ENCODE measurements around the gene CALCB.
"Not testable (repeated sequence)": the region's sequence is repeated elsewhere in the genome, so short reads cannot be mapped to it uniquely, and the experiment has no call there.

CALCB gene

DNA sequence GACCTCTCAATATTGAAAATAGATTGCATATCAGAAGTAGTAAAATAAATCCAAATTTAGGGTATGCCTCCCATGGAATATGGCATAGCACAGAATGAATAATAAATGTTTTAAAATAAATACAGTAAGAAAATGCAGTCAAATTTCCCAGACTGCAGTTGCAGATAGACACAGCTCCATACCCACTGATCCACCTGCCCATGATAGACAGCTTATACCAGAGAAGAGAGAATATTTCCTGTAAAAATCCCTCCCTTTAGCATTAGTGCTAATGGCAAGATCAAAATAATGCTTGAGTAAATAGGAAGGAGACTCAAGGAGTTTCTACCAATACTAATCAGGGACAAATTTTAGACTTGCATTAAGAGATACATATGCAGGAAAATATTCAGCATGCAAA lies 45.0 kb upstream of the CALCB start:
- Histone ChIP-seq H3K36me3 (ENCODE audit: control insufficient read depth in 2 of 2, insufficient read depth in 1 of 2, low read length in 2 of 2) (no peaks in the 10 kb centered on the region), H3K27ac (ENCODE audit: extremely low read depth, low read depth, low read length) (no peak overlapping the region), H3K4me1 (ENCODE audit: control insufficient read depth, insufficient read depth, low read length) (no peaks in the 10 kb centered on the region), H3K4me3 (ENCODE audit: low read depth, low read length) (no peak overlapping the region), H3K9me3 (ENCODE audit: control insufficient read depth, insufficient read depth, low read depth, low read length) (no peaks in the 10 kb centered on the region)
- TF ChIP-seq, protein P1, sequence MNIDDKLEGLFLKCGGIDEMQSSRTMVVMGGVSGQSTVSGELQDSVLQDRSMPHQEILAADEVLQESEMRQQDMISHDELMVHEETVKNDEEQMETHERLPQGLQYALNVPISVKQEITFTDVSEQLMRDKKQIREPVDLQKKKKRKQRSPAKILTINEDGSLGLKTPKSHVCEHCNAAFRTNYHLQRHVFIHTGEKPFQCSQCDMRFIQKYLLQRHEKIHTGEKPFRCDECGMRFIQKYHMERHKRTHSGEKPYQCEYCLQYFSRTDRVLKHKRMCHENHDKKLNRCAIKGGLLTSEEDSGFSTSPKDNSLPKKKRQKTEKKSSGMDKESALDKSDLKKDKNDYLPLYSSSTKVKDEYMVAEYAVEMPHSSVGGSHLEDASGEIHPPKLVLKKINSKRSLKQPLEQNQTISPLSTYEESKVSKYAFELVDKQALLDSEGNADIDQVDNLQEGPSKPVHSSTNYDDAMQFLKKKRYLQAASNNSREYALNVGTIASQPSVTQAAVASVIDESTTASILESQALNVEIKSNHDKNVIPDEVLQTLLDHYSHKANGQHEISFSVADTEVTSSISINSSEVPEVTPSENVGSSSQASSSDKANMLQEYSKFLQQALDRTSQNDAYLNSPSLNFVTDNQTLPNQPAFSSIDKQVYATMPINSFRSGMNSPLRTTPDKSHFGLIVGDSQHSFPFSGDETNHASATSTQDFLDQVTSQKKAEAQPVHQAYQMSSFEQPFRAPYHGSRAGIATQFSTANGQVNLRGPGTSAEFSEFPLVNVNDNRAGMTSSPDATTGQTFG (tag by site-specific recombination; IDR thresholded peaks at IDR 0.05; ENCODE audit: borderline replicate concordance), result no peak
- TF ChIP-seq ZNF768 (tag by site-specific recombination; IDR thresholded peaks at IDR 0.05), result no peak
- no peak for TF ChIP-seq FEZF1 (tag by site-specific recombination; IDR thresholded peaks at IDR 0.05)
- TF ChIP-seq, protein P2, sequence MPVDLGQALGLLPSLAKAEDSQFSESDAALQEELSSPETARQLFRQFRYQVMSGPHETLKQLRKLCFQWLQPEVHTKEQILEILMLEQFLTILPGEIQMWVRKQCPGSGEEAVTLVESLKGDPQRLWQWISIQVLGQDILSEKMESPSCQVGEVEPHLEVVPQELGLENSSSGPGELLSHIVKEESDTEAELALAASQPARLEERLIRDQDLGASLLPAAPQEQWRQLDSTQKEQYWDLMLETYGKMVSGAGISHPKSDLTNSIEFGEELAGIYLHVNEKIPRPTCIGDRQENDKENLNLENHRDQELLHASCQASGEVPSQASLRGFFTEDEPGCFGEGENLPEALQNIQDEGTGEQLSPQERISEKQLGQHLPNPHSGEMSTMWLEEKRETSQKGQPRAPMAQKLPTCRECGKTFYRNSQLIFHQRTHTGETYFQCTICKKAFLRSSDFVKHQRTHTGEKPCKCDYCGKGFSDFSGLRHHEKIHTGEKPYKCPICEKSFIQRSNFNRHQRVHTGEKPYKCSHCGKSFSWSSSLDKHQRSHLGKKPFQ (tag by site-specific recombination; IDR thresholded peaks at IDR 0.05), result no peak
- TF ChIP-seq, protein P3, sequence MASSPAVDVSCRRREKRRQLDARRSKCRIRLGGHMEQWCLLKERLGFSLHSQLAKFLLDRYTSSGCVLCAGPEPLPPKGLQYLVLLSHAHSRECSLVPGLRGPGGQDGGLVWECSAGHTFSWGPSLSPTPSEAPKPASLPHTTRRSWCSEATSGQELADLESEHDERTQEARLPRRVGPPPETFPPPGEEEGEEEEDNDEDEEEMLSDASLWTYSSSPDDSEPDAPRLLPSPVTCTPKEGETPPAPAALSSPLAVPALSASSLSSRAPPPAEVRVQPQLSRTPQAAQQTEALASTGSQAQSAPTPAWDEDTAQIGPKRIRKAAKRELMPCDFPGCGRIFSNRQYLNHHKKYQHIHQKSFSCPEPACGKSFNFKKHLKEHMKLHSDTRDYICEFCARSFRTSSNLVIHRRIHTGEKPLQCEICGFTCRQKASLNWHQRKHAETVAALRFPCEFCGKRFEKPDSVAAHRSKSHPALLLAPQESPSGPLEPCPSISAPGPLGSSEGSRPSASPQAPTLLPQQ (tag by site-specific recombination; IDR thresholded peaks at IDR 0.05), result no peak
- TF ChIP-seq ZNF664 (tag by site-specific recombination; IDR thresholded peaks at IDR 0.05), result no peak
- TF ChIP-seq ZNF121 (tag by site-specific recombination; IDR thresholded peaks at IDR 0.05), result no peak
- no peak for TF ChIP-seq ZNF48 (tag by site-specific recombination; IDR thresholded peaks at IDR 0.05)
- TF ChIP-seq ZNF514 (tag by site-specific recombination; IDR thresholded peaks at IDR 0.05), result no peak
- TF ChIP-seq ZNF280C (tag by site-specific recombination; IDR thresholded peaks at IDR 0.05), result no peak
- no peak for TF ChIP-seq ZNF561 (tag by site-specific recombination; IDR thresholded peaks at IDR 0.05; ENCODE audit: borderline replicate concordance)
- no peak for TF ChIP-seq ZSCAN23 (tag by site-specific recombination; IDR thresholded peaks at IDR 0.05)
- TF ChIP-seq SCRT2 (tag by site-specific recombination; IDR thresholded peaks at IDR 0.05), result no peak
- no peak for TF ChIP-seq ZNF341 (tag by site-specific recombination; IDR thresholded peaks at IDR 0.05; ENCODE audit: low read depth)
- TF ChIP-seq ZNF155 (tag by site-specific recombination; IDR thresholded peaks at IDR 0.05), result no peak
- no peak for TF ChIP-seq ZSCAN16 (tag by site-specific recombination; IDR thresholded peaks at IDR 0.05)
- no peak for TF ChIP-seq GLIS2 (tag by site-specific recombination; IDR thresholded peaks at IDR 0.05)
- ChIA-PET POLR2A (no interaction called here), CTCF (interaction anchor here (0.6 to 1.4 kb wide), 3 partner anchors 10 to 491 kb away, joined by 3 to 6 read pairs (median 4); no protein-coding TSS in a partner anchor)

GRCh38 chr11:15031945-15032344 lies 41.4 kb upstream of the CALCB start:
- H3K27ac ChIP-seq (ENCODE audit: extremely low read depth, low read depth, low read length); POLR2A ChIA-PET; H3K36me3 ChIP-seq (ENCODE audit: control insufficient read depth in 2 of 2, insufficient read depth in 1 of 2, low read length in 2 of 2); CTCF ChIA-PET; H3K4me3 ChIP-seq (ENCODE audit: low read depth, low read length); H3K4me1 ChIP-seq (ENCODE audit: control insufficient read depth, insufficient read depth, low read length); H3K9me3 ChIP-seq (ENCODE audit: control insufficient read depth, insufficient read depth, low read depth, low read length): not testable (repeated sequence)

Data from HEK293 (cell line).